GM12878 (cell line): Measurements from ENCODE around the gene DSTYK. TPM values are rescaled to one million over a fixed set of nuclear protein-coding genes. Genes with fewer than 3 reads are reported as not detected.

ENCODE experiments used
- ATAC-seq: fragments of 200-7000 bp; cut with Tn5 transposase; 3 replicates; pipeline ENCODE4 v1.9.1; 2020; ENCODE audit warnings: mild to moderate bottlenecking, moderate library complexity
- BruUV-seq: library from RNA; stranded (reverse); fragments of 400-500 nt; replicated peaks from 2 replicates; lab custom pipeline; 2021; lab: Mats Ljungman, UMichigan
- CTCF ChIA-PET: fragments of 300-600 bp; sonication (Branson Sonifier 250); formaldehyde crosslinking; extraction: SDS; loops from one replicate; lab custom pipeline; 2021; ENCODE audit warnings: inconsistent platforms; lab: Yijun Ruan, JAX
- POLR2A ChIA-PET: fragments of 350-600 bp; formaldehyde crosslinking; extraction: SDS; loops from one replicate; lab custom pipeline; 2021; ENCODE audit warnings: inconsistent platforms; lab: Charles Lee
- RAD21 ChIA-PET: fragments of 300-600 bp; sonication (Branson Sonifier 250); formaldehyde crosslinking; loops from one replicate; lab custom pipeline; 2023; ENCODE audit warnings: antibody characterized with exemption; ENCODE audit not compliant: unreplicated experiment; lab: Charles Lee
- SMC1A ChIA-PET: fragments of 300-600 bp; sonication (Branson Sonifier 250); formaldehyde crosslinking; loops from one replicate; lab custom pipeline; 2023; ENCODE audit not compliant: unreplicated experiment, uncharacterized antibody; lab: Charles Lee
- DNase-seq: peaks from one replicate; pipeline ENCODE4 v3.0.0-alpha.2; 2011; ENCODE audit warnings: low read depth, low spot score
- FAIRE-seq: peaks from 3 replicates; lab custom pipeline; 2011; peaks lifted over from hg19 to GRCh38; lab: Jason Lieb, UNC
- H2AFZ ChIP-seq: 2 replicates; pipeline ENCODE4 v1.6.0; 2011; ENCODE audit warnings: low read depth, low read length, control low read depth; ENCODE audit not compliant: control insufficient read depth
- H3K27ac ChIP-seq: 2 replicates; pipeline ENCODE4 v1.5.1; 2011; ENCODE audit warnings: control low read depth; ENCODE audit not compliant: control insufficient read depth, insufficient read depth
- H3K27me3 ChIP-seq, 2 experiments: replicated peaks in 1 of 2; 2 replicates each; pipeline versions ENCODE4 v1.6.0 to v1.6.1; 2011; ENCODE audit warnings: low read length in 1 of 2; ENCODE audit not compliant: control insufficient read depth in 2 of 2, insufficient read depth in 2 of 2
- H3K36me3 ChIP-seq, 2 experiments: 2 replicates each; pipeline ENCODE4 v1.5.1; 2011; ENCODE audit warnings: low read length in 1 of 2; ENCODE audit not compliant: control insufficient read depth in 2 of 2, insufficient read depth in 2 of 2
- H3K4me1 ChIP-seq: 2 replicates; pipeline ENCODE4 v1.6.1; 2011; ENCODE audit warnings: mild to moderate bottlenecking, low read length, moderate library complexity, mixed read lengths; ENCODE audit not compliant: control insufficient read depth, insufficient read depth
- H3K4me2 ChIP-seq: 2 replicates; pipeline ENCODE4 v1.6.0; 2011; ENCODE audit warnings: control low read depth; ENCODE audit not compliant: control insufficient read depth, insufficient read depth
- H3K4me3 ChIP-seq: fragments of 200-600 bp; sonication (generic); 2 replicates; pipeline ENCODE4 v1.5.1; 2016
- H3K79me2 ChIP-seq: 2 replicates; pipeline ENCODE4 v1.6.0; 2011; ENCODE audit warnings: low read length; ENCODE audit not compliant: control insufficient read depth, insufficient read depth
- H3K9ac ChIP-seq: 2 replicates; pipeline ENCODE4 v1.8.0; 2011; ENCODE audit warnings: low read length, control low read depth, mixed read lengths; ENCODE audit not compliant: control insufficient read depth, insufficient read depth
- H3K9me3 ChIP-seq: replicated peaks from 3 replicates; pipeline ENCODE4 v1.5.1; 2011; ENCODE audit warnings: mild to moderate bottlenecking, low read length; ENCODE audit not compliant: control insufficient read depth, insufficient read depth
- H4K20me1 ChIP-seq: 2 replicates; pipeline ENCODE4 v1.6.0; 2011; ENCODE audit not compliant: control insufficient read depth, insufficient read depth
- ASH2L ChIP-seq: fragments of 300-600, 200-600 bp; sonication (generic); IDR thresholded peaks from 2 replicates; pipeline ENCODE4 v1.6.1; 2017; ENCODE audit warnings: low read depth, mild to moderate bottlenecking, borderline replicate concordance
- CBFB ChIP-seq: IDR thresholded peaks from 2 replicates; pipeline ENCODE4 v1.6.1; 2016; ENCODE audit warnings: antibody characterized with exemption, low read depth
- DPF2 ChIP-seq: fragments of 450-650 bp; IDR thresholded peaks from 2 replicates; pipeline ENCODE4 v1.6.1; 2017; ENCODE audit warnings: mild to moderate bottlenecking
- EED ChIP-seq: sonication (generic); IDR thresholded peaks from 2 replicates; pipeline ENCODE4 v1.6.1; 2016; ENCODE audit warnings: antibody characterized with exemption, low read depth
- IKZF2 ChIP-seq, 2 experiments: fragments of 450-650 bp; IDR thresholded peaks; 2 replicates each; pipeline ENCODE4 v1.6.1; 2017; ENCODE audit warnings: mild to moderate bottlenecking in 2 of 2, moderate library complexity in 2 of 2
- KLF5 ChIP-seq: fragments of 450-650 bp; IDR thresholded peaks from 2 replicates; pipeline ENCODE4 v1.6.1; 2014; ENCODE audit warnings: mild to moderate bottlenecking; ENCODE audit not compliant: partially characterized antibody
- MXI1 ChIP-seq: fragments of 150-350 bp; IDR thresholded peaks from 2 replicates; pipeline ENCODE4 v1.6.1; 2011; ENCODE audit warnings: low read depth, mild to moderate bottlenecking, inconsistent platforms, low read length, improper control_type of control experiment
- NBN ChIP-seq: fragments of 450-650 bp; IDR thresholded peaks from 2 replicates; pipeline ENCODE4 v1.6.1; 2016
- NFXL1 ChIP-seq: fragments of 450-650 bp; IDR thresholded peaks from 2 replicates; pipeline ENCODE4 v1.6.1; 2017; ENCODE audit warnings: antibody characterized with exemption, mild to moderate bottlenecking, borderline replicate concordance
- NRF1 ChIP-seq: conservative IDR thresholded peaks from 2 replicates; pipeline ENCODE4 v1.6.1; 2011; ENCODE audit warnings: mild to moderate bottlenecking, low read depth, low read length, improper control_type of control experiment
- PAX8 ChIP-seq: fragments of 450-650 bp; IDR thresholded peaks from 2 replicates; pipeline ENCODE4 v1.6.1; 2017; ENCODE audit warnings: mild to moderate bottlenecking, moderate library complexity
- RB1 ChIP-seq: fragments of 450-650 bp; formaldehyde crosslinking; IDR thresholded peaks from 2 replicates; pipeline ENCODE4 v1.6.1; 2017; ENCODE audit warnings: mild to moderate bottlenecking, borderline replicate concordance
- SMAD1 ChIP-seq: fragments of 450-650 bp; IDR thresholded peaks from 2 replicates; pipeline ENCODE4 v1.6.1; 2018; ENCODE audit warnings: mild to moderate bottlenecking, low read depth; ENCODE audit not compliant: partially characterized antibody
- SPI1 ChIP-seq: IDR thresholded peaks from 2 replicates; pipeline ENCODE4 v1.6.1; 2011; ENCODE audit warnings: low read depth, mild to moderate bottlenecking, low read length, moderate library complexity, borderline replicate concordance; ENCODE audit not compliant: insufficient read depth
- STAT1 ChIP-seq: fragments of 450-650 bp; conservative IDR thresholded peaks from 2 replicates; pipeline ENCODE4 v1.6.1; 2014; ENCODE audit warnings: antibody characterized with exemption, mild to moderate bottlenecking
- ZNF217 ChIP-seq: fragments of 450-650 bp; IDR thresholded peaks from 2 replicates; pipeline ENCODE4 v1.6.1; 2017; ENCODE audit warnings: antibody characterized with exemption, mild to moderate bottlenecking
- ZZZ3 ChIP-seq: IDR thresholded peaks from 2 replicates; pipeline ENCODE4 v1.6.1; 2011; ENCODE audit warnings: low read depth; ENCODE audit not compliant: control insufficient read depth, insufficient read length
- WGBS: methylation state at CpG from one replicate; pipeline ENCODE4 v1.1.6; 2016; ENCODE audit warnings: low lambda C conversion rate; ENCODE audit not compliant: insufficient replicate concordance, insufficient coverage; ENCODE audit errors: missing lambda C conversion rate; 5-methylcytosine and 5-hydroxymethylcytosine counted together
- in situ Hi-C: fragments of 300-500 bp; cut with MboI; formaldehyde crosslinking; loops from 9 replicates; pipeline ENCODE4 v1.14.3; 2018; ENCODE audit warnings: mixed read lengths
- intact Hi-C: fragments of 100-400 bp; cut with micrococcal nuclease; formaldehyde crosslinking; loops from one replicate; pipeline ENCODE4 v1.14.2; 2022; ENCODE audit not compliant: unreplicated experiment
- polyA plus RNA-seq, 11 experiments: library from polyadenylated mRNA; depleted of rRNA in 4 of 11; unstranded in 6 of 11; stranded (reverse) in 5 of 11; fragments of >200 nt; fragmentation: Nextera tagmentation in 4 of 11; fragmentation: Illumina TruSeq in 1 of 11; extraction: Ambion mirVana in 4 of 11; extraction: Trizol in 1 of 11; gene quantifications; 1 replicate in 1 of 11; 2 replicates in 10 of 11; pipeline versions ENCODE4 v1.2.1 to v1.2.3, GENCODE V29; 2011 to 2016; ENCODE audit warnings: inconsistent platforms in 2 of 11, missing spikeins in 2 of 11, low read depth in 1 of 11
- total RNA-seq, 4 experiments: library from RNA; depleted of rRNA in 3 of 4; stranded (reverse); fragments of >200 nt in 3 of 4; fragmentation: Illumina TruSeq in 1 of 4; extraction: Trizol in 1 of 4; gene quantifications; 2 replicates each; pipeline versions ENCODE4 v1.2.1 to v1.2.3, GENCODE V29; 2013 to 2021
- TF ChIP-seq, protein P1 (sequence below): fragments of 450-650 bp; formaldehyde crosslinking; IDR thresholded peaks from 2 replicates; pipeline ENCODE4 v1.4.0; 2020; ENCODE audit warnings: mild to moderate bottlenecking, moderate library complexity
- TF ChIP-seq, protein P2 (sequence below): fragments of 450-650 bp; IDR thresholded peaks from 2 replicates; pipeline ENCODE4 v1.6.1; 2017; ENCODE audit warnings: low read depth, mild to moderate bottlenecking, moderate library complexity

DSTYK gene
- total and polyA plus RNA-seq, 10 of the 15 experiments (the other 5 are each of a cell fraction or from before 2014, with no cell fraction given) = 2.7 to 5.5 (median 3.6) TPM

GRCh38 chr1:205255941-205256780, 44.7 kb upstream of the DSTYK start:
- CTCF ChIA-PET = interaction anchor here (0.5 to 42.1 kb wide), 41 partner anchors 10 to 464 kb away, joined by 3 to 2333 read pairs (median 5); partner anchors contain the start of genes ELK4, NUAK2, RBBP5 and TMCC2
- intact Hi-C loops (loop anchor here (1.0 to 5.0 kb wide), 5 partner anchors 28 to 281 kb away; no protein-coding TSS in a partner anchor), in situ Hi-C loops (loop anchor here (5.0 kb wide), 1 partner anchor 279 kb away; no protein-coding TSS in a partner anchor)
- no peaks in the 10 kb centered on the region for H3K36me3 ChIP-seq
- H2AFZ ChIP-seq = no peak overlapping the region
- POLR2A ChIA-PET = interaction anchor here (0.6 to 7.0 kb wide), 8 partner anchors 10 to 193 kb away, joined by 3 to 75 read pairs (median 4); partner anchors contain the start of gene TMCC2
- H3K4me3 ChIP-seq = no peak overlapping the region
- H3K9me3 ChIP-seq = no peaks in the 10 kb centered on the region
- ATAC-seq (peak; percentile 98), FAIRE-seq (peak; percentile 99), DNase-seq (no peak)
- H3K27ac ChIP-seq = no peak overlapping the region
- WGBS = 38% methylated on average over 8 of the region's 8 CpGs
- BruUV-seq = no TSS peak
- H3K9ac ChIP-seq = no peak overlapping the region
- H3K4me2 ChIP-seq = no peak overlapping the region
- peaks cover under 1 to 2% of the 10 kb centered on the region in 2 experiments; a peak in 2 of 4 replicates for H3K27me3 ChIP-seq
- RAD21 ChIA-PET = interaction anchor here (0.6 to 21.3 kb wide), 21 partner anchors 9 to 280 kb away, joined by 3 to 728 read pairs (median 3); partner anchors contain the start of genes NUAK2, RBBP5 and TMCC2
- H3K4me1 ChIP-seq = no peaks in the 10 kb centered on the region
- SMC1A ChIA-PET = interaction anchor here (0.7 to 17.4 kb wide), 28 partner anchors 10 to 458 kb away, joined by 3 to 427 read pairs (median 4); partner anchors contain the start of genes DSTYK and TMCC2
- H4K20me1 ChIP-seq = peaks cover 4% of the 10 kb centered on the region
- no peaks in the 10 kb centered on the region for H3K79me2 ChIP-seq
- peak in 1 of 2 experiments; percentile 30; a peak in 1 of 4 replicates for TF ChIP-seq IKZF2 (IDR thresholded peaks at IDR 0.05)
- TF ChIP-seq DPF2 = peak; percentile 23; the same call in 1 of the 2 replicates
- TF ChIP-seq NRF1 = no peak
- TF ChIP-seq PAX8 = no peak
- TF ChIP-seq, protein P1, sequence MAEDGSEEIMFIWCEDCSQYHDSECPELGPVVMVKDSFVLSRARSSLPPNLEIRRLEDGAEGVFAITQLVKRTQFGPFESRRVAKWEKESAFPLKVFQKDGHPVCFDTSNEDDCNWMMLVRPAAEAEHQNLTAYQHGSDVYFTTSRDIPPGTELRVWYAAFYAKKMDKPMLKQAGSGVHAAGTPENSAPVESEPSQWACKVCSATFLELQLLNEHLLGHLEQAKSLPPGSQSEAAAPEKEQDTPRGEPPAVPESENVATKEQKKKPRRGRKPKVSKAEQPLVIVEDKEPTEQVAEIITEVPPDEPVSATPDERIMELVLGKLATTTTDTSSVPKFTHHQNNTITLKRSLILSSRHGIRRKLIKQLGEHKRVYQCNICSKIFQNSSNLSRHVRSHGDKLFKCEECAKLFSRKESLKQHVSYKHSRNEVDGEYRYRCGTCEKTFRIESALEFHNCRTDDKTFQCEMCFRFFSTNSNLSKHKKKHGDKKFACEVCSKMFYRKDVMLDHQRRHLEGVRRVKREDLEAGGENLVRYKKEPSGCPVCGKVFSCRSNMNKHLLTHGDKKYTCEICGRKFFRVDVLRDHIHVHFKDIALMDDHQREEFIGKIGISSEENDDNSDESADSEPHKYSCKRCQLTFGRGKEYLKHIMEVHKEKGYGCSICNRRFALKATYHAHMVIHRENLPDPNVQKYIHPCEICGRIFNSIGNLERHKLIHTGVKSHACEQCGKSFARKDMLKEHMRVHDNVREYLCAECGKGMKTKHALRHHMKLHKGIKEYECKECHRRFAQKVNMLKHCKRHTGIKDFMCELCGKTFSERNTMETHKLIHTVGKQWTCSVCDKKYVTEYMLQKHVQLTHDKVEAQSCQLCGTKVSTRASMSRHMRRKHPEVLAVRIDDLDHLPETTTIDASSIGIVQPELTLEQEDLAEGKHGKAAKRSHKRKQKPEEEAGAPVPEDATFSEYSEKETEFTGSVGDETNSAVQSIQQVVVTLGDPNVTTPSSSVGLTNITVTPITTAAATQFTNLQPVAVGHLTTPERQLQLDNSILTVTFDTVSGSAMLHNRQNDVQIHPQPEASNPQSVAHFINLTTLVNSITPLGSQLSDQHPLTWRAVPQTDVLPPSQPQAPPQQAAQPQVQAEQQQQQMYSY (CRISPR knock-in tag) = no peak
- TF ChIP-seq SMAD1 = no peak
- no peak for TF ChIP-seq ASH2L
- TF ChIP-seq, protein P2, sequence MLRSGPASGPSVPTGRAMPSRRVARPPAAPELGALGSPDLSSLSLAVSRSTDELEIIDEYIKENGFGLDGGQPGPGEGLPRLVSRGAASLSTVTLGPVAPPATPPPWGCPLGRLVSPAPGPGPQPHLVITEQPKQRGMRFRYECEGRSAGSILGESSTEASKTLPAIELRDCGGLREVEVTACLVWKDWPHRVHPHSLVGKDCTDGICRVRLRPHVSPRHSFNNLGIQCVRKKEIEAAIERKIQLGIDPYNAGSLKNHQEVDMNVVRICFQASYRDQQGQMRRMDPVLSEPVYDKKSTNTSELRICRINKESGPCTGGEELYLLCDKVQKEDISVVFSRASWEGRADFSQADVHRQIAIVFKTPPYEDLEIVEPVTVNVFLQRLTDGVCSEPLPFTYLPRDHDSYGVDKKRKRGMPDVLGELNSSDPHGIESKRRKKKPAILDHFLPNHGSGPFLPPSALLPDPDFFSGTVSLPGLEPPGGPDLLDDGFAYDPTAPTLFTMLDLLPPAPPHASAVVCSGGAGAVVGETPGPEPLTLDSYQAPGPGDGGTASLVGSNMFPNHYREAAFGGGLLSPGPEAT = no peak
- no peak for TF ChIP-seq CBFB
- TF ChIP-seq ZNF217 = no peak
- TF ChIP-seq KLF5 = no peak
- no peak for TF ChIP-seq SPI1
- TF ChIP-seq NBN = 0 out of 2 replicates have a peak, but pooled peaks have one; percentile 38
- TF ChIP-seq STAT1 = no peak
- TF ChIP-seq MXI1 = 0 out of 2 replicates have a peak, but pooled peaks have one; percentile 19
- TF ChIP-seq NFXL1 = no peak
- TF ChIP-seq ZZZ3 = no peak
- TF ChIP-seq RB1 = peak; percentile 70; the same call in 1 of the 2 replicates
- no peak for TF ChIP-seq EED
